Upper lobe of left lung (tissue), 6 donors: ENCODE results near the gene PTPRN2. TPM values are rescaled to one million over a fixed set of nuclear protein-coding genes. Genes with fewer than 3 reads are reported as not detected.

Experiments used
- ATAC-seq, 2 donors: fragments of 200-7000 bp; cut with Tn5 transposase; one replicate each; pipeline ENCODE4 v1.9.1; 2022; ENCODE audit warnings: mild to moderate bottlenecking in 2 of 2, moderate library complexity in 2 of 2; ENCODE audit not compliant: low FRiP score in 2 of 2
- DNase-seq, 2 donors: peaks; one replicate each; pipeline ENCODE4 v3.0.0-alpha.2; 2019 to 2020
- H3K27ac ChIP-seq, 4 donors: fragments of 200-600 bp; sonication (generic); one replicate each; pipeline ENCODE4 v1.5.1; 2016 to 2019
- H3K27me3 ChIP-seq, 4 donors: fragments of 200-600 bp; sonication (generic); one replicate each; pipeline ENCODE4 v1.5.1; 2017 to 2019
- H3K36me3 ChIP-seq, 4 donors: fragments of 200-600 bp; sonication (generic); one replicate each; pipeline ENCODE4 v1.5.1; 2016 to 2019
- H3K4me1 ChIP-seq, 4 donors: fragments of 200-600 bp; sonication (generic); one replicate each; pipeline ENCODE4 v1.5.1; 2018 to 2019
- H3K4me3 ChIP-seq, 4 donors: fragments of 200-600 bp; sonication (generic); one replicate each; pipeline ENCODE4 v1.5.1; 2017 to 2019; ENCODE audit warnings: mild to moderate bottlenecking in 2 of 4, moderate library complexity in 1 of 4
- H3K9me3 ChIP-seq, 4 donors: fragments of 200-600 bp; sonication (generic); one replicate each; pipeline ENCODE4 v1.5.1; 2018 to 2019
- CTCF ChIP-seq, 6 experiments: fragments of 450-650 bp in 4 of 6; fragments of 200-600 bp in 2 of 6; sonication (generic) in 2 of 6; IDR thresholded peaks; one replicate each; pipeline ENCODE4 v1.5.1; 2016 to 2019; ENCODE audit warnings: antibody characterized with exemption in 6 of 6
- EP300 ChIP-seq, 4 donors: sonication (generic); formaldehyde crosslinking; IDR thresholded peaks; one replicate each; pipeline ENCODE4 v1.5.1; 2017; ENCODE audit warnings: antibody characterized with exemption in 4 of 4, control low read depth in 2 of 4
- POLR2A ChIP-seq, 4 donors: fragments of 450-650 bp; IDR thresholded peaks; one replicate each; pipeline ENCODE4 v1.5.1; 2016 to 2017; ENCODE audit warnings: antibody characterized with exemption in 4 of 4, mild to moderate bottlenecking in 2 of 4
- POLR2AphosphoS5 ChIP-seq, 2 donors: sonication (generic); formaldehyde crosslinking; IDR thresholded peaks; one replicate each; pipeline ENCODE4 v1.5.1; 2017; ENCODE audit warnings: antibody characterized with exemption in 2 of 2
- WGBS, 2 donors: methylation state at CpG; one replicate each; pipeline ENCODE4 v1.1.5; 2017 to 2018; 5-methylcytosine and 5-hydroxymethylcytosine counted together
- total RNA-seq, 6 donors: library from RNA; depleted of rRNA in 4 of 6; stranded (reverse); fragments of >200 nt in 4 of 6; gene quantifications; one replicate each; pipeline versions ENCODE4 v1.1.0 to v1.2.1, GENCODE V29; 2016 to 2021
- donor health status: DM: no; HTN: no; CAD: no; lungs with moderate emphysema.
- donor health status: DM: no; HTN: yes; CAD: no; lungs with severe emphysema.

PTPRN2 gene
- total RNA-seq, 6 donors from 2014 or later = 3.3 to 7.9 (median 5.2) TPM

- DNase-seq = peak in 1 of 2 donors; percentile 71
- H3K4me3 ChIP-seq = no peak overlapping the region
- no peak overlapping the region for H3K27ac ChIP-seq
- H3K36me3 ChIP-seq = no peaks in the 10 kb centered on the region
- no peaks in the 10 kb centered on the region for H3K9me3 ChIP-seq
- no peak for TF ChIP-seq CTCF (IDR thresholded peaks at IDR 0.05)
- no peak for TF ChIP-seq POLR2AphosphoS5 (IDR thresholded peaks at IDR 0.05)
- no peak for TF ChIP-seq POLR2A (IDR thresholded peaks at IDR 0.05)
- H3K27me3 ChIP-seq = no peaks in the 10 kb centered on the region
- 93 to 97% methylated on average over 34 of the region's 34 CpGs for WGBS, 2 donors
- no peak for ATAC-seq
- no peaks in the 10 kb centered on the region for H3K4me1 ChIP-seq
Measured at GRCh38 chr7:157656195-157656769, 931.3 kb downstream of the PTPRN2 start.

GRCh38 chr7:157654350-157654749 is 933.3 kb downstream of the PTPRN2 start:
- 88 to 90% methylated on average over 14 of the region's 14 CpGs for WGBS, 2 donors
- H3K9me3 ChIP-seq = no peaks in the 10 kb centered on the region
- DNase-seq = no peak
- no peaks in the 10 kb centered on the region for H3K4me1 ChIP-seq
- ATAC-seq = no peak
- H3K36me3 ChIP-seq = no peaks in the 10 kb centered on the region
- H3K27me3 ChIP-seq = no peaks in the 10 kb centered on the region
- no peak overlapping the region for H3K27ac ChIP-seq
- TF ChIP-seq CTCF (IDR thresholded peaks at IDR 0.05) (no peak), EP300 (IDR thresholded peaks at IDR 0.05) (no peak), POLR2AphosphoS5 (IDR thresholded peaks at IDR 0.05) (no peak), POLR2A (IDR thresholded peaks at IDR 0.05) (no peak)
- H3K4me3 ChIP-seq = no peak overlapping the region

GRCh38 chr7:157653827-157654207 is 933.8 kb downstream of the PTPRN2 start:
- Histone ChIP-seq H3K4me1 (no peaks in the 10 kb centered on the region), H3K36me3 (no peaks in the 10 kb centered on the region), H3K9me3 (no peaks in the 10 kb centered on the region), H3K27me3 (no peaks in the 10 kb centered on the region), H3K4me3 (no peak overlapping the region), H3K27ac (no peak overlapping the region)
- DNase-seq = no peak
- TF ChIP-seq CTCF (IDR thresholded peaks at IDR 0.05) (no peak), EP300 (IDR thresholded peaks at IDR 0.05) (no peak), POLR2A (IDR thresholded peaks at IDR 0.05) (no peak), POLR2AphosphoS5 (IDR thresholded peaks at IDR 0.05) (no peak)
- no peak for ATAC-seq
- WGBS, 2 donors = 90% methylated on average over 19 to 27 of the region's 28 CpGs

- Histone ChIP-seq H3K27me3 (no peaks in the 10 kb centered on the region), H3K4me1 (no peaks in the 10 kb centered on the region), H3K27ac (no peak overlapping the region), H3K9me3 (no peaks in the 10 kb centered on the region), H3K4me3 (no peak overlapping the region), H3K36me3 (no peaks in the 10 kb centered on the region)
- 82 to 84% methylated on average over 25 to 32 of the region's 32 CpGs for WGBS, 2 donors
- TF ChIP-seq POLR2A (IDR thresholded peaks at IDR 0.05) = no peak
- TF ChIP-seq POLR2AphosphoS5 (IDR thresholded peaks at IDR 0.05) = no peak
- TF ChIP-seq EP300 (IDR thresholded peaks at IDR 0.05) = no peak
- no peak for TF ChIP-seq CTCF (IDR thresholded peaks at IDR 0.05)
- ATAC-seq = peak in 1 of 2 donors; percentile 12
- peak in 1 of 2 donors; percentile 48 for DNase-seq
Measured at GRCh38 chr7:157652954-157653826, 934.4 kb downstream of the PTPRN2 start.
